Upper lobe of left lung (tissue), 6 donors: ENCODE measurements around the gene XYLT1. TPM values are rescaled to one million over a fixed set of nuclear protein-coding genes. Genes with fewer than 3 reads are reported as not detected.

Experiments
- ATAC-seq, 2 donors: fragments of 200-7000 bp; cut with Tn5 transposase; one replicate each; pipeline ENCODE4 v1.9.1; 2022; ENCODE audit warnings: mild to moderate bottlenecking in 2 of 2, moderate library complexity in 2 of 2; ENCODE audit not compliant: low FRiP score in 2 of 2
- DNase-seq, 2 donors: peaks; one replicate each; pipeline ENCODE4 v3.0.0-alpha.2; 2019 to 2020
- H3K27ac ChIP-seq, 4 donors: fragments of 200-600 bp; sonication (generic); one replicate each; pipeline ENCODE4 v1.5.1; 2016 to 2019
- H3K27me3 ChIP-seq, 4 donors: fragments of 200-600 bp; sonication (generic); one replicate each; pipeline ENCODE4 v1.5.1; 2017 to 2019
- H3K36me3 ChIP-seq, 4 donors: fragments of 200-600 bp; sonication (generic); one replicate each; pipeline ENCODE4 v1.5.1; 2016 to 2019
- H3K4me1 ChIP-seq, 4 donors: fragments of 200-600 bp; sonication (generic); one replicate each; pipeline ENCODE4 v1.5.1; 2018 to 2019
- H3K4me3 ChIP-seq, 4 donors: fragments of 200-600 bp; sonication (generic); one replicate each; pipeline ENCODE4 v1.5.1; 2017 to 2019; ENCODE audit warnings: mild to moderate bottlenecking in 2 of 4, moderate library complexity in 1 of 4
- H3K9me3 ChIP-seq, 4 donors: fragments of 200-600 bp; sonication (generic); one replicate each; pipeline ENCODE4 v1.5.1; 2018 to 2019
- EP300 ChIP-seq, 4 donors: sonication (generic); formaldehyde crosslinking; IDR thresholded peaks; one replicate each; pipeline ENCODE4 v1.5.1; 2017; ENCODE audit warnings: antibody characterized with exemption in 4 of 4, control low read depth in 2 of 4
- POLR2A ChIP-seq, 4 donors: fragments of 450-650 bp; IDR thresholded peaks; one replicate each; pipeline ENCODE4 v1.5.1; 2016 to 2017; ENCODE audit warnings: antibody characterized with exemption in 4 of 4, mild to moderate bottlenecking in 2 of 4
- POLR2AphosphoS5 ChIP-seq, 2 donors: sonication (generic); formaldehyde crosslinking; IDR thresholded peaks; one replicate each; pipeline ENCODE4 v1.5.1; 2017; ENCODE audit warnings: antibody characterized with exemption in 2 of 2
- WGBS, 2 donors: methylation state at CpG; one replicate each; pipeline ENCODE4 v1.1.5; 2017 to 2018; 5-methylcytosine and 5-hydroxymethylcytosine counted together
- total RNA-seq, 6 donors: library from RNA; depleted of rRNA in 4 of 6; stranded (reverse); fragments of >200 nt in 4 of 6; gene quantifications; one replicate each; pipeline versions ENCODE4 v1.1.0 to v1.2.1, GENCODE V29; 2016 to 2021
- TF ChIP-seq, protein P1 (sequence below), 6 experiments: fragments of 450-650 bp in 4 of 6; fragments of 200-600 bp in 2 of 6; sonication (generic) in 2 of 6; IDR thresholded peaks; one replicate each; pipeline ENCODE4 v1.5.1; 2016 to 2019; ENCODE audit warnings: antibody characterized with exemption in 6 of 6
- donor health status: DM: no; HTN: no; CAD: no; lungs with moderate emphysema.
- donor health status: DM: no; HTN: yes; CAD: no; lungs with severe emphysema.

The XYLT1 gene
- total RNA-seq, 6 donors from 2014 or later, result 3.0 to 26.2 (median 6.8) TPM

DNA sequence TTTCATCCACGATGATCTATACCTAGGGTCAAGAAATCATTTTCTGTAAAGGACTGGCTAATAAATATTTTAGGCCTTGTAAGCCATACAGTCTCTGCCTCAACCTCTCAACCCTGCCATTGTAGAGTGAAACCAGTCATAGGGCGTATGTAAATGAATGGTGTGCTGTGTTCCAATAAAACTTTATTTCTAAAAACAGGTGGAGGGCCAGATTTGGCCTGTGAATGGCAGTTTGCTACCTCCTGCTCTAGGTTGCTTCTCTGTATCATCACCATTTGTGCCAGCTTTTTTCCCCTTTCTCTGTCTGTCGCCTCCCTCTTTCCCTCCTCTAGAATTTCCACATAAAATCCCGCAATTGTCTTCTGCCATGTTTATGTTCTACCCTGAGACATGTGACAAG lies 181.7 kb downstream of the XYLT1 start:
- 92 to 94% methylated on average over 4 of the region's 4 CpGs for WGBS, 2 donors
- TF ChIP-seq, protein P1, sequence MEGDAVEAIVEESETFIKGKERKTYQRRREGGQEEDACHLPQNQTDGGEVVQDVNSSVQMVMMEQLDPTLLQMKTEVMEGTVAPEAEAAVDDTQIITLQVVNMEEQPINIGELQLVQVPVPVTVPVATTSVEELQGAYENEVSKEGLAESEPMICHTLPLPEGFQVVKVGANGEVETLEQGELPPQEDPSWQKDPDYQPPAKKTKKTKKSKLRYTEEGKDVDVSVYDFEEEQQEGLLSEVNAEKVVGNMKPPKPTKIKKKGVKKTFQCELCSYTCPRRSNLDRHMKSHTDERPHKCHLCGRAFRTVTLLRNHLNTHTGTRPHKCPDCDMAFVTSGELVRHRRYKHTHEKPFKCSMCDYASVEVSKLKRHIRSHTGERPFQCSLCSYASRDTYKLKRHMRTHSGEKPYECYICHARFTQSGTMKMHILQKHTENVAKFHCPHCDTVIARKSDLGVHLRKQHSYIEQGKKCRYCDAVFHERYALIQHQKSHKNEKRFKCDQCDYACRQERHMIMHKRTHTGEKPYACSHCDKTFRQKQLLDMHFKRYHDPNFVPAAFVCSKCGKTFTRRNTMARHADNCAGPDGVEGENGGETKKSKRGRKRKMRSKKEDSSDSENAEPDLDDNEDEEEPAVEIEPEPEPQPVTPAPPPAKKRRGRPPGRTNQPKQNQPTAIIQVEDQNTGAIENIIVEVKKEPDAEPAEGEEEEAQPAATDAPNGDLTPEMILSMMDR (IDR thresholded peaks at IDR 0.05), result no peak
- no peak for TF ChIP-seq POLR2AphosphoS5 (IDR thresholded peaks at IDR 0.05)
- no peak for TF ChIP-seq POLR2A (IDR thresholded peaks at IDR 0.05)
- TF ChIP-seq EP300 (IDR thresholded peaks at IDR 0.05), result no peak
- no peak for DNase-seq

GRCh38 chr16:17287166-17287800 lies 183.5 kb downstream of the XYLT1 start:
- ATAC-seq (no peak), DNase-seq (no peak)
- Histone ChIP-seq H3K36me3 (no peaks in the 10 kb centered on the region), H3K27ac (no peak overlapping the region), H3K4me1 (no peaks in the 10 kb centered on the region), H3K9me3 (no peaks in the 10 kb centered on the region), H3K27me3 (no peaks in the 10 kb centered on the region), H3K4me3 (no peak overlapping the region)
- WGBS, 2 donors, result 92 to 93% methylated on average over 8 to 10 of the region's 10 CpGs
- TF ChIP-seq EP300 (IDR thresholded peaks at IDR 0.05) (no peak), POLR2AphosphoS5 (IDR thresholded peaks at IDR 0.05) (no peak), POLR2A (IDR thresholded peaks at IDR 0.05) (no peak)
- TF ChIP-seq, protein P1 (IDR thresholded peaks at IDR 0.05), result no peak

More for the DNA sequence above, 181.7 kb downstream of the XYLT1 start:
- Histone ChIP-seq H3K4me3 (no peak overlapping the region), H3K9me3 (no peaks in the 10 kb centered on the region), H3K36me3 (no peaks in the 10 kb centered on the region), H3K4me1 (no peaks in the 10 kb centered on the region), H3K27me3 (no peaks in the 10 kb centered on the region), H3K27ac (no peak overlapping the region)
- no peak for ATAC-seq

DNA sequence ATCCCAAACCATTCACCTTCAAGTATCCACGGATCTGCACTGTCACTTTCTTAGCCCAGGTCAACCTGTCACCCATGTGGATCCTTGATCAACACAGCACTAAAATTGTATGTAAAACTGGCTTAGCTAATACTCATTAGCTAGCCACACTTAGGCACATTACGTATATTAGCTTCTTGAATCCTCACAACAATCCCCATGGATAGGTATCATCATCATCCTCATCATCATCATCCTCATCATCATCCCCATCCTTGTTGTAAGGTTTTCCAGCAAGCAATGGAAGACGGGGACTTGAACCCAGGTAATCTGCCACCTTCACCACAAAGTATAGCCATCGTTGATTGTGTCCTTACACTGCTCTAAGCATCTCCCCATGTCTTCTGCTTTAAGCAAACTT lies 184.3 kb downstream of the XYLT1 start:
- DNase-seq (no peak), ATAC-seq (no peak)
- no peaks in the 10 kb centered on the region for H3K27me3 ChIP-seq
- 88 to 91% methylated on average over 4 of the region's 4 CpGs for WGBS, 2 donors
- no peak overlapping the region for H3K27ac ChIP-seq
- TF ChIP-seq, protein P1 (IDR thresholded peaks at IDR 0.05), result no peak
- TF ChIP-seq POLR2A (IDR thresholded peaks at IDR 0.05) (no peak), EP300 (IDR thresholded peaks at IDR 0.05) (no peak)
- H3K4me3 ChIP-seq, result no peak overlapping the region
- H3K4me1 ChIP-seq, result peaks cover 0 to 3% (median 0%) of the 10 kb centered on the region in 4 donors
- H3K36me3 ChIP-seq, result no peaks in the 10 kb centered on the region
- no peaks in the 10 kb centered on the region for H3K9me3 ChIP-seq

DNA sequence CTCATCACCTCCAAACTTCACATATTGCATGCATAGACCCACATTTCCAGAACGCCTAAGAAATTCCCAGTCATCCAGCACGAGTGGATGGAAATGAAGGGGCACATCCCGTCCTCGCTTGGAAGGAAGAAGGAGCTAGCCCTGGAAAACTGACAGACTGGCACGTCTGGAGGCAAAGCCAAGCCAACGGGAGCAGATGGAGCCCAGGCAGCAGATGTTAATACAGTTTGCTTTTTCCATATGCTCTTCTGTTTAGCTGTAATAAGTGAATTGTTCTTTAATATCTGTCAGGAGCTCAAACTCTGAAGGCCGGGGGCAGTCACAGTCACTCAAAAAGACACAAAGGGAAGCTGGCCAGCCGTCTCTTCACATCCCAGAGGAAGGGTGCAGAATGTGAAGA lies 187.7 kb downstream of the XYLT1 start:
- no peaks in the 10 kb centered on the region for H3K36me3 ChIP-seq
- no peak overlapping the region for H3K4me3 ChIP-seq
- DNase-seq, result no peak
- ATAC-seq, result no peak
- peaks cover 0 to 5% (median 0%) of the 10 kb centered on the region in 4 donors for H3K4me1 ChIP-seq
- TF ChIP-seq POLR2AphosphoS5 (IDR thresholded peaks at IDR 0.05), result no peak
- no peak for TF ChIP-seq EP300 (IDR thresholded peaks at IDR 0.05)
- no peak for TF ChIP-seq POLR2A (IDR thresholded peaks at IDR 0.05)
- TF ChIP-seq, protein P1 (IDR thresholded peaks at IDR 0.05), result no peak
- no peaks in the 10 kb centered on the region for H3K27me3 ChIP-seq
- 80 to 85% methylated on average over 4 to 8 of the region's 8 CpGs for WGBS, 2 donors
- H3K27ac ChIP-seq, result no peak overlapping the region
- no peaks in the 10 kb centered on the region for H3K9me3 ChIP-seq

GRCh38 chr16:17282247-17282646 lies 188.5 kb downstream of the XYLT1 start:
- DNase-seq (no peak), ATAC-seq (no peak)
- H3K9me3 ChIP-seq, result no peaks in the 10 kb centered on the region
- no peaks in the 10 kb centered on the region for H3K36me3 ChIP-seq
- peaks cover 0 to 5% (median 0%) of the 10 kb centered on the region in 4 donors for H3K4me1 ChIP-seq
- TF ChIP-seq, protein P1 (IDR thresholded peaks at IDR 0.05), result no peak
- no peak for TF ChIP-seq EP300 (IDR thresholded peaks at IDR 0.05)
- TF ChIP-seq POLR2A (IDR thresholded peaks at IDR 0.05), result no peak
- TF ChIP-seq POLR2AphosphoS5 (IDR thresholded peaks at IDR 0.05), result no peak
- WGBS, 2 donors, result 60 to 72% methylated on average over 6 of the region's 6 CpGs
- H3K4me3 ChIP-seq, result no peak overlapping the region
- no peak overlapping the region for H3K27ac ChIP-seq
- no peaks in the 10 kb centered on the region for H3K27me3 ChIP-seq
